Cardiac muscle cell (in vitro differentiated cells and primary cell): ENCODE data around the gene ELF5. TPM values are rescaled to one million over a fixed set of nuclear protein-coding genes. Genes with fewer than 3 reads are reported as not detected.

Experiments used
- DNase-seq, 2 donors: peaks; one replicate each; pipeline versions ENCODE4 v3.0.0 to v3.0.0-alpha.2; 2010 to 2017; ENCODE audit warnings: low read depth in 1 of 2, low spot score in 1 of 2
- H3K27ac ChIP-seq: fragments of 200-600 bp; sonication (generic); 2 replicates; pipeline ENCODE4 v1.5.1; 2016
- H3K27me3 ChIP-seq: fragments of 200-600 bp; sonication (generic); 2 replicates; pipeline ENCODE4 v1.6.0; 2016; ENCODE audit warnings: control low read depth
- H3K36me3 ChIP-seq: fragments of 200-600 bp; sonication (generic); 2 replicates; pipeline ENCODE4 v1.5.1; 2016; ENCODE audit warnings: control low read depth
- H3K4me1 ChIP-seq: fragments of 200-600 bp; sonication (generic); 2 replicates; pipeline ENCODE4 v1.8.1; 2017; ENCODE audit warnings: low read depth, mild to moderate bottlenecking, mixed run types
- H3K4me3 ChIP-seq: fragments of 200-600 bp; sonication (generic); 2 replicates; pipeline ENCODE4 v1.5.1; 2016; ENCODE audit warnings: mild to moderate bottlenecking
- H3K9me3 ChIP-seq: fragments of 200-600 bp; sonication (generic); 2 replicates; pipeline ENCODE4 v1.5.1; 2017; ENCODE audit warnings: low read depth, mild to moderate bottlenecking, control low read depth
- polyA plus RNA-seq: library from polyadenylated mRNA; unstranded; fragments of >200 nt; fragmentation: Nextera tagmentation; extraction: Ambion mirVana; gene quantifications from 2 replicates; pipeline ENCODE4 v1.2.1, GENCODE V29; 2016
- total RNA-seq: library from RNA; depleted of rRNA; stranded (reverse); fragments of >200 nt; gene quantifications from 2 replicates; pipeline ENCODE4 v1.2.3, GENCODE V29; 2016
- TF ChIP-seq, protein P1 (sequence below): IDR thresholded peaks from 2 replicates; pipeline ENCODE4 v1.5.1; 2012; ENCODE audit warnings: low read depth, mild to moderate bottlenecking, low read length

Gene ELF5
- total and polyA plus RNA-seq, 2 experiments from 2014 or later, result not detected

DNA sequence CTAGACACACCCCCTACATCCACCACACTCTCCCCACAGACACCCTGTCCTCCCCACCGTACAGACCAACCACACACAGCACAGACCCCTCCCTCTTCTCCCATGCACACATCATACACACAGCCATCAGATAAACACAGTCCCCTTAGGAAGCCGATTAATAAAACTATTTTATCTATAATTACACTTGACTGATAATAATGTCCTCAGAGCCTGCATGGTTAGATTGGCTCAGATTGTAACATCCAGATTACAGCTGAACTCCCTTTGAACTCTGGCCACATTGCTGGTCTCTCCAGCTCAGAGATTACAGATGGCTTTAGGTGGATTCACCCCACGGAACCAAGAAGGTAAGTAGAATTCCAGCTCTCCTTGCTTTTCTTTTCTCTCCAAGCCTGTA, 9.5 kb upstream of the ELF5 start:
- no peak for DNase-seq
- H3K27me3 ChIP-seq, result no peaks in the 10 kb centered on the region
- H3K4me3 ChIP-seq, result no peak overlapping the region
- TF ChIP-seq, protein P1, sequence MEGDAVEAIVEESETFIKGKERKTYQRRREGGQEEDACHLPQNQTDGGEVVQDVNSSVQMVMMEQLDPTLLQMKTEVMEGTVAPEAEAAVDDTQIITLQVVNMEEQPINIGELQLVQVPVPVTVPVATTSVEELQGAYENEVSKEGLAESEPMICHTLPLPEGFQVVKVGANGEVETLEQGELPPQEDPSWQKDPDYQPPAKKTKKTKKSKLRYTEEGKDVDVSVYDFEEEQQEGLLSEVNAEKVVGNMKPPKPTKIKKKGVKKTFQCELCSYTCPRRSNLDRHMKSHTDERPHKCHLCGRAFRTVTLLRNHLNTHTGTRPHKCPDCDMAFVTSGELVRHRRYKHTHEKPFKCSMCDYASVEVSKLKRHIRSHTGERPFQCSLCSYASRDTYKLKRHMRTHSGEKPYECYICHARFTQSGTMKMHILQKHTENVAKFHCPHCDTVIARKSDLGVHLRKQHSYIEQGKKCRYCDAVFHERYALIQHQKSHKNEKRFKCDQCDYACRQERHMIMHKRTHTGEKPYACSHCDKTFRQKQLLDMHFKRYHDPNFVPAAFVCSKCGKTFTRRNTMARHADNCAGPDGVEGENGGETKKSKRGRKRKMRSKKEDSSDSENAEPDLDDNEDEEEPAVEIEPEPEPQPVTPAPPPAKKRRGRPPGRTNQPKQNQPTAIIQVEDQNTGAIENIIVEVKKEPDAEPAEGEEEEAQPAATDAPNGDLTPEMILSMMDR, result no peak
- no peaks in the 10 kb centered on the region for H3K9me3 ChIP-seq
- peaks cover 7% of the 10 kb centered on the region for H3K4me1 ChIP-seq
- no peaks in the 10 kb centered on the region for H3K36me3 ChIP-seq
- H3K27ac ChIP-seq, result no peak overlapping the region

DNA sequence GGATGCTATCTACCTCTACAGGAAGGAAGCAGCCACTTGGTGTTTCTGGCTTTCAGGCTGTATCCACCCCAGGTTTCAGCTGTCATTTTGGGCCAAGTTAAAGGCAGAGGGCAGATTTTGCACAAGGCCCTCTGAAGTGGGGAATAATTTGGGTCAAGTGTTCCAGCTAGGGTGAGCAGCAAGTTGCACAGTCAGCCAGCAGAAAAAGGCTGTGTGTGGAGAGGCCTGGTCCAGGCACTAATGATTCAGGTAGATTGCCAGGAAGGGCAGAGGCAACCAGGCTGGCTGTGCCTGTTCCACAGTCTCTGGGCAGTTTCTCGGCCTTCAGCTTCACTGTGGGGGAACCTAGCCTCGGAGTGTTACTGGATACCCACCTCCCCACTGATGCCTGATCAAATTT, 8.6 kb upstream of the ELF5 start:
- no peaks in the 10 kb centered on the region for H3K36me3 ChIP-seq
- peaks cover 7% of the 10 kb centered on the region for H3K4me1 ChIP-seq

GRCh38 chr11:34521265-34521664, 7.7 kb upstream of the ELF5 start:
- H3K9me3 ChIP-seq, result no peaks in the 10 kb centered on the region
- H3K27ac ChIP-seq, result no peak overlapping the region
- no peaks in the 10 kb centered on the region for H3K27me3 ChIP-seq
- TF ChIP-seq, protein P1, result no peak
- H3K36me3 ChIP-seq, result no peaks in the 10 kb centered on the region
- H3K4me3 ChIP-seq, result no peak overlapping the region
- no peak for DNase-seq
- peaks cover 7% of the 10 kb centered on the region for H3K4me1 ChIP-seq

More for the DNA sequence above, 8.6 kb upstream of the ELF5 start:
- TF ChIP-seq, protein P1, result no peak
- Histone ChIP-seq H3K9me3 (no peaks in the 10 kb centered on the region), H3K27me3 (no peaks in the 10 kb centered on the region), H3K4me3 (no peak overlapping the region), H3K27ac (no peak overlapping the region)
- DNase-seq, result no peak

- H3K27ac ChIP-seq, result no peak overlapping the region
- TF ChIP-seq, protein P1, result no peak
- H3K4me3 ChIP-seq, result no peak overlapping the region
- H3K27me3 ChIP-seq, result no peaks in the 10 kb centered on the region
- H3K9me3 ChIP-seq, result no peaks in the 10 kb centered on the region
- no peaks in the 10 kb centered on the region for H3K36me3 ChIP-seq
- no peak for DNase-seq
- H3K4me1 ChIP-seq, result peaks cover 7% of the 10 kb centered on the region
These were observed 6.1 kb upstream of the ELF5 start for GRCh38 chr11:34519595-34520235.

GRCh38 chr11:34516247-34517040, 2.9 kb upstream of the ELF5 start:
- DNase-seq, result no peak
- Histone ChIP-seq H3K36me3 (no peaks in the 10 kb centered on the region), H3K4me3 (no peak overlapping the region)

More at GRCh38 chr11:34516247-34517040, 2.9 kb upstream of the ELF5 start:
- no peak overlapping the region for H3K27ac ChIP-seq
- no peaks in the 10 kb centered on the region for H3K27me3 ChIP-seq
- H3K4me1 ChIP-seq, result no peaks in the 10 kb centered on the region
- TF ChIP-seq, protein P1, result no peak
- H3K9me3 ChIP-seq, result no peaks in the 10 kb centered on the region
